ENCODE measurements around the gene PSIP1. TPM values are rescaled to one million over a fixed set of nuclear protein-coding genes. Genes with fewer than 3 reads are reported as not detected.

Gene PSIP1
- total and polyA plus RNA-seq, 2 of the 4 experiments (the other 2 are of a cell fraction), result 21.8 to 27.2 TPM

- Histone ChIP-seq H3K27me3 (ENCODE audit: control insufficient read depth, insufficient read depth, low read length) (no peaks in the 10 kb centered on the region; the same call in 1 of the 2 replicates), H2AK5ac (ENCODE audit: low read depth, low read length) (no peak overlapping the region), H3K14ac (replicated peaks; ENCODE audit: low read depth, low read length) (no peak overlapping the region), H2BK15ac (ENCODE audit: low read depth, low read length) (no peak overlapping the region), H3K9ac (ENCODE audit: low read depth, low read length) (no peak overlapping the region), H3K4me1 (ENCODE audit: control insufficient read depth, insufficient read depth, low read length) (no peaks in the 10 kb centered on the region), H3K23ac (ENCODE audit: low read depth, low read length) (no peak overlapping the region), H4K5ac (ENCODE audit: low read depth, low read length) (no peak overlapping the region), H3K79me1 (ENCODE audit: low read depth in 1 of 2, low read length in 2 of 2) (no peaks in the 10 kb centered on the region), H3K18ac (ENCODE audit: low read depth, low read length) (no peak overlapping the region), H4K91ac (ENCODE audit: insufficient read depth, low read depth, low read length) (no peak overlapping the region), H2BK20ac (ENCODE audit: low read depth, low read length) (no peak overlapping the region), H3K4me3 (ENCODE audit: insufficient read depth, low read depth, low read length) (no peak overlapping the region), H4K8ac (ENCODE audit: low read depth in 2 of 2, low read length in 2 of 2) (no peak overlapping the region), H3K9me3 (ENCODE audit: control insufficient read depth, insufficient read depth, low read length) (no peaks in the 10 kb centered on the region), H4K20me1 (ENCODE audit: insufficient read depth, low read length) (no peaks in the 10 kb centered on the region), H2BK120ac (ENCODE audit: low read depth, low read length) (no peak overlapping the region), H2AFZ (replicated peaks; ENCODE audit: low read length, poor library complexity) (no peak overlapping the region), H3K4ac (ENCODE audit: low read depth, low read length) (no peak overlapping the region), H2BK5ac (ENCODE audit: low read depth, low read length, poor library complexity, severe bottlenecking) (no peak overlapping the region), H3K56ac (ENCODE audit: extremely low read depth, insufficient read depth, low read length) (no peak overlapping the region), H2AK9ac (replicated peaks; ENCODE audit: low read depth, low read length, poor library complexity) (no peak overlapping the region), H3K27ac (ENCODE audit: insufficient read depth, low read length) (no peak overlapping the region), H3K4me2 (ENCODE audit: low read depth, low read length) (no peak overlapping the region), H3K36me3 (ENCODE audit: control insufficient read depth, insufficient read depth, low read length) (no peaks in the 10 kb centered on the region), H3K9me1 (ENCODE audit: insufficient read depth, low read length) (no peaks in the 10 kb centered on the region)
- in situ Hi-C loops (cut with MboI; ENCODE audit: low sequenced_read_pairs), result no loop called here
- intact Hi-C loops (cut with micrococcal nuclease), result no loop called here
- no peak for DNase-seq
- dilution Hi-C loops (cut with HindIII; ENCODE audit: low sequenced_read_pairs, unreplicated experiment), result no loop called here
- ATAC-seq (ENCODE audit: low read depth), result no peak
- CTCF ChIA-PET, result interaction anchor here (0.9 kb wide), 1 partner anchor 87 kb away, joined by 3 read pairs; no protein-coding TSS in a partner anchor
- POLR2A ChIA-PET (ENCODE audit: unreplicated experiment), result no interaction called here
- TF ChIP-seq RAD21 (IDR thresholded peaks at IDR 0.05; ENCODE audit: low read length) (no peak), USF2 (IDR thresholded peaks at IDR 0.05; ENCODE audit: low read depth, low read length) (no peak), CHD1 (IDR thresholded peaks at IDR 0.05; ENCODE audit: low read depth, low read length) (no peak), ELK1 (IDR thresholded peaks at IDR 0.05; ENCODE audit: borderline replicate concordance, low read depth, low read length) (no peak), CEBPB (IDR thresholded peaks at IDR 0.05; ENCODE audit: low read depth, low read length) (no peak), NFE2L2 (IDR thresholded peaks at IDR 0.05; ENCODE audit: low read depth, low read length) (no peak)
- BruUV-seq (replicated peaks), result no TSS peak
- no CpG with 5 or more reads among the region's 8 CpGs for WGBS, 2 experiments (ENCODE audit: extremely low coverage in 2 of 2, insufficient read length in 1 of 2)
Measured at GRCh38 chr9:15521254-15521653, 10.5 kb upstream of the PSIP1 start.
